Activated T-helper 1 cell treated with Interleukin-2 at 50 U/mL for 16 hours (primary cell): ENCODE data around the gene LVRN.

ENCODE experiments used
- DNase-seq: peaks from one replicate; pipeline ENCODE4 v3.0.0-alpha.2; 2020; ENCODE audit warnings: low read depth

The LVRN gene

GRCh38 chr5:116023619-116024018 is 61.3 kb downstream of the LVRN start:
- no peak for DNase-seq

GRCh38 chr5:116025866-116026265 is 63.6 kb downstream of the LVRN start:
- DNase-seq: no peak

- DNase-seq: no peak
Measured at GRCh38 chr5:116032094-116032517, 69.8 kb downstream of the LVRN start, which contains the start of gene ARL14EPL. ARL14EPL (plus strand) TSS chr5:116032472; CDS start chr5:116051466, 18,994 bp downstream.

GRCh38 chr5:116032991-116033390 is 70.7 kb downstream of the LVRN start:
- DNase-seq: no peak

- DNase-seq: no peak
Measured at GRCh38 chr5:116035123-116035522, 72.8 kb downstream of the LVRN start.

- no peak for DNase-seq
Measured at GRCh38 chr5:116037236-116037822, 75.1 kb downstream of the LVRN start.

- no peak for DNase-seq
Measured at GRCh38 chr5:116038817-116039216, 76.5 kb downstream of the LVRN start.

- DNase-seq: no peak
Measured at GRCh38 chr5:116042375-116042774, 80.1 kb downstream of the LVRN start.

GRCh38 chr5:116044073-116044472 is 81.8 kb downstream of the LVRN start:
- DNase-seq: no peak

GRCh38 chr5:116045821-116046220 is 83.5 kb downstream of the LVRN start:
- DNase-seq: no peak

- DNase-seq: no peak
Measured at GRCh38 chr5:116046261-116046660, 84.0 kb downstream of the LVRN start.

GRCh38 chr5:116046823-116047222 is 84.5 kb downstream of the LVRN start:
- no peak for DNase-seq

- DNase-seq: no peak
Measured at GRCh38 chr5:116058346-116058936, 96.2 kb downstream of the LVRN start.

- DNase-seq: no peak
Measured at GRCh38 chr5:116062352-116062751, 100.1 kb downstream of the LVRN start.

GRCh38 chr5:116063950-116064349 is 101.7 kb downstream of the LVRN start:
- DNase-seq: no peak

- DNase-seq: no peak
Measured at GRCh38 chr5:116068028-116068632, 105.9 kb downstream of the LVRN start.

- no peak for DNase-seq
Measured at GRCh38 chr5:116071211-116071610, 108.9 kb downstream of the LVRN start.

GRCh38 chr5:116075191-116075831 is 113.0 kb downstream of the LVRN start:
- DNase-seq: no peak

- no peak for DNase-seq
Measured at GRCh38 chr5:116076496-116076895, 114.2 kb downstream of the LVRN start.
